Astrocyte of the spinal cord (primary cell): ENCODE data around the gene ALDH1B1.

Experiments
- DNase-seq: peaks from one replicate; pipeline ENCODE4 v3.0.0; 2011; ENCODE audit warnings: low read depth, low spot score
- H3K4me3 ChIP-seq: 2 replicates; pipeline ENCODE4 v1.5.1; 2011; ENCODE audit warnings: low read depth, mild to moderate bottlenecking, low read length, moderate library complexity
- CTCF ChIP-seq: IDR thresholded peaks from 2 replicates; pipeline ENCODE4 v1.5.1; 2012; ENCODE audit warnings: low read depth, mild to moderate bottlenecking, low read length, inconsistent platforms
- in situ Hi-C: cut with HindIII; loops from 2 replicates; pipeline ENCODE4 v1.10.0; 2017; ENCODE audit warnings: low sequenced_read_pairs

Gene ALDH1B1

GRCh38 chr9:38347271-38347671 is 45.2 kb upstream of the ALDH1B1 start:
- in situ Hi-C loops: no loop called here
- TF ChIP-seq CTCF: no peak
- DNase-seq: no peak
- no peak overlapping the region for H3K4me3 ChIP-seq

GRCh38 chr9:38347946-38348345 is 44.6 kb upstream of the ALDH1B1 start:
- TF ChIP-seq CTCF: no peak
- H3K4me3 ChIP-seq: no peak overlapping the region
- in situ Hi-C loops: no loop called here
- DNase-seq: no peak

GRCh38 chr9:38350529-38350928 is 42.0 kb upstream of the ALDH1B1 start:
- no peak for DNase-seq
- no peak overlapping the region for H3K4me3 ChIP-seq
- no peak for TF ChIP-seq CTCF
- in situ Hi-C loops: no loop called here

- in situ Hi-C loops: no loop called here
- H3K4me3 ChIP-seq: no peak overlapping the region
- DNase-seq: no peak
- TF ChIP-seq CTCF: no peak
These were observed 39.8 kb upstream of the ALDH1B1 start for GRCh38 chr9:38352530-38353328.

- in situ Hi-C loops: no loop called here
- no peak for DNase-seq
- no peak for TF ChIP-seq CTCF
- no peak overlapping the region for H3K4me3 ChIP-seq
These were observed 37.4 kb upstream of the ALDH1B1 start for GRCh38 chr9:38355115-38355514.

- no peak for DNase-seq
- TF ChIP-seq CTCF: no peak
- in situ Hi-C loops: no loop called here
- H3K4me3 ChIP-seq: no peak overlapping the region
These were observed 36.9 kb upstream of the ALDH1B1 start for GRCh38 chr9:38355517-38356120.
